NT2/D1 (cell line): ENCODE measurements around the gene DTX2.

Experiments
- YY1 ChIP-seq: IDR thresholded peaks from 2 replicates; pipeline ENCODE4 v1.6.1; 2011; ENCODE audit not compliant: insufficient read length, insufficient read depth
- ZNF274 ChIP-seq: IDR thresholded peaks from 2 replicates; pipeline ENCODE4 v1.6.1; 2011; ENCODE audit warnings: mild to moderate bottlenecking, low read depth, low read length

- TF ChIP-seq ZNF274 (no peak), YY1 (no peak)
Observed at GRCh38 chr7:76412249-76412648, 49.3 kb upstream of the DTX2 start.
